Neutrophil (primary cell): Measurements from ENCODE around the gene SELE.

Experiments used
- H3K27ac ChIP-seq: fragments of 200-600 bp; sonication (generic); 2 replicates; pipeline ENCODE4 v1.5.1; 2016; ENCODE audit warnings: mild to moderate bottlenecking, moderate library complexity
- H3K27me3 ChIP-seq: fragments of 200-600 bp; sonication (generic); 2 replicates; pipeline ENCODE4 v1.6.0; 2016; ENCODE audit warnings: mild to moderate bottlenecking
- H3K36me3 ChIP-seq: fragments of 200-600 bp; sonication (generic); 2 replicates; pipeline ENCODE4 v1.5.1; 2017
- H3K4me1 ChIP-seq, 2 experiments: fragments of 200-600 bp in 1 of 2; sonication (generic) in 1 of 2; 1 replicate in 1 of 2; 2 replicates in 1 of 2; pipeline versions ENCODE4 v1.5.1 to v1.6.1; 2013 to 2016; ENCODE audit warnings: low read depth in 1 of 2, low read length in 1 of 2, mild to moderate bottlenecking in 1 of 2, moderate library complexity in 1 of 2; ENCODE audit not compliant: control insufficient read depth in 1 of 2, insufficient read depth in 1 of 2
- H3K4me3 ChIP-seq, 2 experiments: fragments of 200-600 bp in 1 of 2; sonication (generic) in 1 of 2; 1 replicate in 1 of 2; 2 replicates in 1 of 2; pipeline ENCODE4 v1.5.1; 2013 to 2016; ENCODE audit warnings: low read depth in 1 of 2, low read length in 1 of 2, mild to moderate bottlenecking in 1 of 2, moderate library complexity in 1 of 2
- H3K9me3 ChIP-seq: fragments of 200-600 bp; sonication (generic); 2 replicates; pipeline ENCODE4 v1.5.1; 2016
- CTCF ChIP-seq: fragments of 200-600 bp; sonication (generic); IDR thresholded peaks from 2 replicates; pipeline ENCODE4 v1.5.1; 2016; ENCODE audit warnings: antibody characterized with exemption

The SELE gene

GRCh38 chr1:169708647-169709046, 25.2 kb downstream of the SELE start:
- H3K27ac ChIP-seq = peak overlapping the region; percentile 89
- H3K4me1 ChIP-seq = peaks cover 40 to 82% of the 10 kb centered on the region in 2 experiments
- H3K27me3 ChIP-seq = no peaks in the 10 kb centered on the region
- peak overlapping the region; percentile 79 to 95 for H3K4me3 ChIP-seq
- no peaks in the 10 kb centered on the region for H3K9me3 ChIP-seq
- H3K36me3 ChIP-seq = peaks cover 58% of the 10 kb centered on the region
- TF ChIP-seq CTCF = no peak

GRCh38 chr1:169707912-169708604, 25.8 kb downstream of the SELE start:
- Histone ChIP-seq H3K36me3 (peaks cover 64% of the 10 kb centered on the region), H3K9me3 (peaks cover under 1% of the 10 kb centered on the region), H3K4me3 (peak overlapping the region; percentile 79 to 95), H3K27me3 (no peaks in the 10 kb centered on the region), H3K27ac (peak overlapping the region; percentile 89), H3K4me1 (peaks cover 46 to 88% of the 10 kb centered on the region in 2 experiments)
- TF ChIP-seq CTCF = no peak

- H3K4me1 ChIP-seq = peaks cover 72 to 97% of the 10 kb centered on the region in 2 experiments
- H3K27ac ChIP-seq = peak overlapping the region; percentile 89
- no peaks in the 10 kb centered on the region for H3K27me3 ChIP-seq
- TF ChIP-seq CTCF = no peak
- peak overlapping the region; percentile 79 to 95 for H3K4me3 ChIP-seq
- peaks cover 93% of the 10 kb centered on the region for H3K36me3 ChIP-seq
- H3K9me3 ChIP-seq = peaks cover 6% of the 10 kb centered on the region
Measured at GRCh38 chr1:169704797-169705196, 29.1 kb downstream of the SELE start.

- no peaks in the 10 kb centered on the region for H3K27me3 ChIP-seq
- no peak overlapping the region for H3K4me3 ChIP-seq
- H3K36me3 ChIP-seq = peaks cover 91% of the 10 kb centered on the region
- H3K9me3 ChIP-seq = peaks cover 6% of the 10 kb centered on the region
- no peak for TF ChIP-seq CTCF
- H3K4me1 ChIP-seq = peaks cover 99 to 100% of the 10 kb centered on the region in 2 experiments
- H3K27ac ChIP-seq = peak overlapping the region; percentile 89
Measured at GRCh38 chr1:169701261-169702005, 32.4 kb downstream of the SELE start.

- Histone ChIP-seq H3K27ac (peak overlapping the region; percentile 89), H3K4me1 (peaks cover 99 to 100% of the 10 kb centered on the region in 2 experiments)
Measured at GRCh38 chr1:169699707-169700106, 34.2 kb downstream of the SELE start.

More at GRCh38 chr1:169699707-169700106, 34.2 kb downstream of the SELE start:
- Histone ChIP-seq H3K9me3 (peaks cover 6% of the 10 kb centered on the region), H3K36me3 (peaks cover 90% of the 10 kb centered on the region), H3K4me3 (peak overlapping the region in 1 of 2 experiments; percentile 57), H3K27me3 (no peaks in the 10 kb centered on the region)
- no peak for TF ChIP-seq CTCF
